Measurements from ENCODE around the gene SLC39A13. TPM values are rescaled to one million over a fixed set of nuclear protein-coding genes. Genes with fewer than 3 reads are reported as not detected.

The SLC39A13 gene
- total RNA-seq, 1 donor from 2014 or later, result 60.0 TPM

DNA sequence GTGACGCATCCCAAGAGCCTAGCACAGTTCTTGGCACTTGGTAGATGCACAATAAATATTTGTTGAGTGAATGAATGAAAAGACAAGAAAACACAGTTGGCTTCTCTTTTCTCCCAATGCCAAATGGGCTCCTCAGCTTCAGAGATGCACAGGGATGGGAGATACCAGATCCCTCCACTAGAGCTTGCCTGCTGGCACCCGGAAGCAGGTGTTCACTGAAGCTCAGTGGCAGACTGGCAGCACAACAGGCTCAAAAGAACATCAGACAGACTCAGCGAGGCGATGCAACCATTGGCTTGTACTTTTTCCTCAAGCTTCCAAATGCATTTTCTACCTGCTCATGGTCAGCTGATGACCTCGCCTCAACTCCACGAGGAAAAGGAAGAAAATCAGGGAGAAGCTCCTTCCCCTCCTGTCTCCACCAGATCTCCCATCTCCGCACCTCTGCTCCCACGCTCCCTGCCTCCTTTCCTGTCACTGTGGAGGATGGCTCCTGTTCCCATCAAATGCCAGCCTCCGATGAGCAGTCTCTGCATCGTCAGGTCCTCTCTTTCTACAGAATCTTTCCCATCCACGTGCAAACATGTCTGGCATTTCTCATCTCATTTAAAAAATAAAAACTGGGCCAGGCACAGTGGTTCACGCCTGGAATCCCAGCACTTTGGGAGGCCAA, 34.8 kb downstream of the SLC39A13 start:
- H3K9me3 Mint-ChIP-seq (ENCODE audit: unreplicated experiment), result peaks cover 4% of the 10 kb centered on the region
- H3K4me1 Mint-ChIP-seq (ENCODE audit: low read depth, unreplicated experiment), result no peaks in the 10 kb centered on the region
- DNase-seq, result no peak
- peaks cover 4% of the 10 kb centered on the region for H3K36me3 Mint-ChIP-seq (ENCODE audit: unreplicated experiment)
- no peak for TF ChIP-seq CTCF (IDR thresholded peaks at IDR 0.05; ENCODE audit: partially characterized antibody, unreplicated experiment)
- peaks cover 2% of the 10 kb centered on the region for H3K27me3 Mint-ChIP-seq (ENCODE audit: unreplicated experiment)
- no peak overlapping the region for H3K4me3 Mint-ChIP-seq (ENCODE audit: unreplicated experiment)
- no peak overlapping the region for H3K27ac Mint-ChIP-seq (ENCODE audit: unreplicated experiment)

DNA sequence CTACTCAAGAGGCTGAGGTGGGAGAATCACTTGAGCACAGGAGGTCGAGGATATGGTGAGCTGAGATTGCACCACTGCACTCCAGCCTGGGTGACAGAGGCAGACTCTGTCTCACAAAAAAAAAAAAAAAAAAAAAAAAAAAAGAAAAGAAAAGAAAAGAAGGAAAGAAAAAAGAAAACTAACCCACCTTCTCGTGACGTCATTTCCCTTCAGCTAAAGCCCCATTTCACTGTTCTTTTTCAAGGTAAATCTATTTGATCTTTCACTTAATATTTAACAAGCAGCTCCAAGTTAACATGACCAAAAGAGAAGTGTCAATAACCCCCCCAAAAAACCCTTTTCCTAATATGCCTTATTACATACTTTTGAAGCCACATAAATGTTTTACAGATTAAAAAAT, 35.4 kb downstream of the SLC39A13 start:
- peaks cover 4% of the 10 kb centered on the region for H3K36me3 Mint-ChIP-seq (ENCODE audit: unreplicated experiment)
- H3K27me3 Mint-ChIP-seq (ENCODE audit: unreplicated experiment), result no peaks in the 10 kb centered on the region
- H3K9me3 Mint-ChIP-seq (ENCODE audit: unreplicated experiment), result peaks cover 4% of the 10 kb centered on the region
- no peak for TF ChIP-seq CTCF (IDR thresholded peaks at IDR 0.05; ENCODE audit: partially characterized antibody, unreplicated experiment)
- H3K4me3 Mint-ChIP-seq (ENCODE audit: unreplicated experiment), result no peak overlapping the region
- H3K4me1 Mint-ChIP-seq (ENCODE audit: low read depth, unreplicated experiment), result no peaks in the 10 kb centered on the region
- DNase-seq, result no peak
- no peak overlapping the region for H3K27ac Mint-ChIP-seq (ENCODE audit: unreplicated experiment)

- Mint-ChIP-seq H3K9me3 (ENCODE audit: unreplicated experiment) (peaks cover 4% of the 10 kb centered on the region), H3K36me3 (ENCODE audit: unreplicated experiment) (peaks cover 4% of the 10 kb centered on the region), H3K4me1 (ENCODE audit: low read depth, unreplicated experiment) (no peaks in the 10 kb centered on the region), H3K4me3 (ENCODE audit: unreplicated experiment) (no peak overlapping the region), H3K27ac (ENCODE audit: unreplicated experiment) (no peak overlapping the region), H3K27me3 (ENCODE audit: unreplicated experiment) (peaks cover 2% of the 10 kb centered on the region)
- DNase-seq, result no peak
- TF ChIP-seq CTCF (IDR thresholded peaks at IDR 0.05; ENCODE audit: partially characterized antibody, unreplicated experiment), result no peak
Observed at GRCh38 chr11:47445840-47446239, 37.5 kb downstream of the SLC39A13 start.

DNA sequence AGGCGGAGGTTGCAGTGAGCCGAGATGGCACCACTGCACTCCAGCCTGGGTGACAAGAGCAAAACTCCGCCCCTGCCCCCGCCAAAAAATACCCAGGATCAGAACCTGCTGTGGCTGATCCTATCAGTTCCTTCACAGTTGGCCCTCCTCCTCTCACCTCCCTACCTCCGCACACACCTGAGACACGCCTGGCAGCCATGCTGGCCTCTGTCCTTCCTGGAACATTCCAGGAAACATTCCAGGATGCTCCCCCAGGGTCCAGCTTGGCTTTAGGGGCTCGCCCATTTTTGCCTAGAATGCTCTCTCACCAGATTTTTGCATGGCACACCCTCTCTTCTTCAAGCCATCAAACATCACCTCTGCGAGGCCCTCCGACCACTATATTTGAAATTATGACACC, 38.4 kb downstream of the SLC39A13 start:
- TF ChIP-seq CTCF (IDR thresholded peaks at IDR 0.05; ENCODE audit: partially characterized antibody, unreplicated experiment), result no peak
- Mint-ChIP-seq H3K4me1 (ENCODE audit: low read depth, unreplicated experiment) (no peaks in the 10 kb centered on the region), H3K36me3 (ENCODE audit: unreplicated experiment) (peaks cover 4% of the 10 kb centered on the region), H3K4me3 (ENCODE audit: unreplicated experiment) (no peak overlapping the region), H3K9me3 (ENCODE audit: unreplicated experiment) (peaks cover 4% of the 10 kb centered on the region), H3K27ac (ENCODE audit: unreplicated experiment) (peak overlapping the region; percentile 77), H3K27me3 (ENCODE audit: unreplicated experiment) (peaks cover 2% of the 10 kb centered on the region)
- DNase-seq, result no peak

DNA sequence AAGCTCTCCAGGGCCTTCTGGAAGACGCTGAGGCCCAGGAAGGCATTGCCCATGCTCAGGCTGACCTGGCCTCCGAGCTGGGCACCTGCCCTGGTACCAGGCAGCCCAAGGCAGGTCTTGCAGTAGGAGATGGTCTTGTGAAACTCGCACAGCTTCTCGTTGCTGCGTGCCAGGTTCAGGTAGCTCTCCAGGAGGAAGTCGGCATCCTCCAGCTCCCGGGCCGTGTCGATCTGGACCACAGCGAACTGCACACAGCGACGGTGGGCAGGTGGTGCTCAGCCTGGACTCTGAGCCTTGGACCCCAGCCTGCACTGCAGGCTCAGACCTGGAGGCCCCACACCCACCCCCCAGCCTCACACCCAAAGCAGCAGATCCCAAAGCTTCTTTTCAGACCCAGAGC, 39.5 kb downstream of the SLC39A13 start:
- no peaks in the 10 kb centered on the region for H3K4me1 Mint-ChIP-seq (ENCODE audit: low read depth, unreplicated experiment)
- no peak overlapping the region for H3K27ac Mint-ChIP-seq (ENCODE audit: unreplicated experiment)
- H3K36me3 Mint-ChIP-seq (ENCODE audit: unreplicated experiment), result peaks cover 4% of the 10 kb centered on the region
- TF ChIP-seq CTCF (IDR thresholded peaks at IDR 0.05; ENCODE audit: partially characterized antibody, unreplicated experiment), result no peak
- no peak for DNase-seq
- no peak overlapping the region for H3K4me3 Mint-ChIP-seq (ENCODE audit: unreplicated experiment)
- peaks cover 4% of the 10 kb centered on the region for H3K27me3 Mint-ChIP-seq (ENCODE audit: unreplicated experiment)
- H3K9me3 Mint-ChIP-seq (ENCODE audit: unreplicated experiment), result peaks cover 4% of the 10 kb centered on the region

All from glutamatergic neuron (in vitro differentiated cells).